Cortex of kidney (tissue), 1 donor: Measurements from ENCODE around the gene CAMK1G.

Source experiments
- DNase-seq: peaks from one replicate; lab custom pipeline; 2025; lab: John Stamatoyannopoulos, UW

The CAMK1G gene

DNA sequence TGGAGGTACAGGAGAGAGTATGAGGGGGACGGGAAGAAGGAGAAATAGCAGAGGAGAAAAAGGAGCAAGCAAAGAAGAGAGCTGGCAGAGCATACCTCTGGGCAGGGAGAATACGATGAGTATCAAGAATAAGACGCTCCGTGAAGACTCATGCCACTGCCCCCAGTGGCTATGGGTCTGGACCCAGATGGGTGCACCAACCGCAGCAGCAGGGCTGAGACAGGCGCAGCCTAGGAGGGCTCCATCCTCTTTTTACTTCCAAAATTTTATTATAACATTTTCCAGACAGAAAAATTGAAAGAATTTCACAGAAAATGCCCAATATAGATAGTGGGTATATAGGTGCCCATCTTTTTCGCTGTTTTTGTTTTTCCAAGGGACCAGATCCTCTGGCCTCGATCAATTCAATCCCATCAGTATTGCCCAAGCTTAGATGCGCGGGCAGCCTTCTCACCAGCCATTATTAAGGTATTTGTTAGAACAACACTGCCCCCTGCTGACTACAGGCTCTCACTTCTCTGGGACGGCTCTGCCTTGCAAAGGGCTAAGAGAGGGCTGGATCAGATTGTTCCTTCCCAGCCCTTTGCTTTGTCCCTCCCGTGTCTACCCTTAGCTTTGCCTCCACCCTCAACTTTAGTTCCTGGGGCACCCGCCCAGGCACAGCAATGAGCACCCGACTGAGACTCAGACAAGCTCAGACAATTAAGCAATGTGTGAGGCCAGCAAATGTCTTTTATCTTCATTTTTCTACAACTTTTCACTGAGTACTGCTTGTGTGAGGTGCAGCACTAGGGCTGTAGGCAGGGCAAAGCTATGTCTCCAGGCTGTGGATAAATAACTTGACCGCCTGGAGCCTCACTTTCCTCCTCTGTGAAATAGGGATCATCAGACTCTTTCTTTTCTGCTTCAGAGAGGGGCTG is 17.5 kb upstream of the CAMK1G start:
- DNase-seq, result no peak

DNA sequence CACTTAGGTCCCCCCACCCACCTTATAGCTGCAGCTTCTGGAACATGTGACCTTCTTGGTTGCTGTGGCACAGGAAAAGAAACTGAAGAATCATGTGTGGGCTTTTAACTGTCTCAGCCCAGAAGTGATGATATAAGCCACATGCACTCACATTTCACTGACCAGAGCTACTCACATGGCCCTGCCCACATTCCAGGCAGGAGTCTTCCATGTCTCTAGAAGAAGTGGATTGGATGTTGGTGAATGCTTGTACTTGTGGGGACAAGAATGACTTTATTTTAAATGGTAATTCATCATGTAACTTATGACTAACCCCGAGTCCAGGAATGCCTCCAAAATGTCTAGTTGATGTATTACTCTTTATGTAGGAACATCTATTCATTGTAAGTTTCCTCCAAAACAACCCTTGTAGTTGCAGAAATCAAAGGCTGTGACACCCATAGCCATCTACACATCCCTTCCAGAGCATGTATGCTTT is 15.8 kb upstream of the CAMK1G start:
- DNase-seq, result no peak

DNA sequence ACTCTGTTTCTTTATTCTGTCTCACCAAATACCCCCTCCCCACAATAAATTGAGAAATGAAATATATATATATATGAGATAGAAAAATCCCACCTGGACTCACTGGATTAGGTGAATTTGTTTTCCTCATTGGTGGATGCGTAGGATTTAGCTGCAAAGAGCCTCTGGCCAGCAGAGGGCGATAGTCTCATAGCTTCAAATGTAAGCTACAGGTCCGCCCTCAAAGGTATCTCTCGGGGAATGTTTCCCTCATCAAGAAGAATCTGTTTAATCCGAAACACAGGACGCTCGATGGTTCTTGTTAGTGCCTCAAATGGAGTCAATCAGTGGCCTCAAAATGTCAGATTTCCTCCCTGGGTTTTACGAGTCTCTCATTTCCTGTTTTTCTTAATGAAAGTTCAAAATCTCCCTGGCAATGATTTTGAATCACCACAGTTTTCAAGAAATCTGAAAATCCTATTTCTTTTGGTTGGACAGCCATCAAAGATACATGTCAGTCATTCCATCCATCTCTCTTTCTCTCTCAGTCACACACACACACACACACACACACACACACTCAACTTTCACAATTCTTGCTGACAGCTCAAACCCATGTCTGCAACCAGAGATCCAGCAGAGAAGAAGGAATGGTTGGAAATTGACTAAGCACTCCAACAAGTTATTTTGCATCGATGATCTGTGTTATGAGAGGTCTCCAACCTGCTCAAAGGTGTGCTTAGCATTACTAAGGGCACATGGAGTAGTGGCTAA is 13.9 kb upstream of the CAMK1G start:
- DNase-seq, result no peak

DNA sequence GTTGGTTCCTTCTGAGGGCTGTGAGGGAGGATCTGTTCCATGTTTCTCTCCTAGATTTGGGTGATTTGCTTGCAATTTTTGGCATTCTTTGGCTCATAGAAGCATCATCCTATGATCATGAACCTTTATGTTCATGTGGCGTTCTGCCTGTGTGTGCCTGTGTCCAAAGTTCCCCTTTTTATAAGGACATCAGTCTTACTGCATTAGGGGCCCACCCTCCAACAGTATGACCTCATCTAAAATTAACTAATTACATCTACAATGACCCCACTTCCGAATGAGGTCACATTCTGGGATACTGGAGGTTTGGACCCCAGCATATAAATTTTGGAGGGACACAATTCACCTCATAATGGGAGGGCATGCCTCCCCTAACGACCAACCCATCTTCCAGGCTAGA is 12.8 kb upstream of the CAMK1G start:
- no peak for DNase-seq

DNA sequence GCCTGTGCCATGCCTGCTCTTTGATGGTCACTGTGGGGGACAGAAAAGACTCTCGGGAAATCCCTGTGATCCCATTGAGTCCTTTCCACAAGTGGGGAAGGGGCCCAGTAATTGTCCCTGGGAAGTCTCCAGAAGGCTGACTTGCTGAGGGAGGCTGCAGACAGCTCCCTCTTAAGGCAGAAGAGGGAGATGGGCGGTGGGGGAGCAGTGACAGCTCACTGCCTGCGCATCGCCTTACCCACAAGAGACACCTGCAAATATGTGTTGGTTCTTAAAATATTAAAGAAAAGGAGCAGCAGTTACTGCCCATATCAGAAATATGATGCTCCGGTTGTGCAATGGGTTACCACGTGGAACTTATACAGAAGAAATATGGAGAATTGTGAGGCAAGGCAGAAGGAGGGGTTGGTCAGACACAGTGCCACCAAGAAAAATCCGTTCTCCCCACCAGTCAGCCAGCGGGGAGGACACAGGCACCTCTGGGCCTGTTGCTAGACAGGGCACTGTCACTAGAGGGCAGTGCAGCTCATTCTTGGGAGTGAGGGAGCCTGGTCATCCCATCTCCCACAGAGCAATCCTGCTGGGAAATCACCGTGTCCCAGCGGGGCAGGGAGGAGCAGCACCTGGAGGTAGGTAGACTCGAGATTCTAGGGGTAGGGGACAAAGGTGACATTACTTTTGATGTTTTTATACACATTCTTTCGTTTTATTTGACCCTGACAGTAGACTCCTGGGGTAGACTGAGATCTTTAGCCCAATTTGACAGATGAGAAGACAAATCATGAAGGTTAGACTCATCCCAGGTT is 6.9 kb upstream of the CAMK1G start:
- no peak for DNase-seq

DNA sequence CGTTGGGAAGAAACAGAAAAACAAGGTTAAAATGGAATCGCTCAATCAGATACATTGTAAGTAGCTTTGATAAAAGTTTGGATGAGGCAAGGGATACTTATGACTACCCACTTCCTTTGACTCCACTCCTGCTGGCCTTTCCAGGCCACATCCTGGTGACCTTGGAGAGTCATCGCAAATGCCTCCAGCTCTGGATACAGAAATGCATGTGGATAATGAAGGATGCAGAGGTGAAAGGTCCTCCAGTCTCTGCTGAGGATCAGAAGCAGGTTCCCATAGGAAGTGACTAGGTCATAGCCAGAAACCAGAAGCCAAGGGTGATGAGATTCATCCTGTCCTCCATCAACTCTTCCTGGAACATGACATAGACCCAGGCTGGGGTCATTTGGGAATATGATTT is 6.2 kb upstream of the CAMK1G start:
- DNase-seq, result no peak

DNA sequence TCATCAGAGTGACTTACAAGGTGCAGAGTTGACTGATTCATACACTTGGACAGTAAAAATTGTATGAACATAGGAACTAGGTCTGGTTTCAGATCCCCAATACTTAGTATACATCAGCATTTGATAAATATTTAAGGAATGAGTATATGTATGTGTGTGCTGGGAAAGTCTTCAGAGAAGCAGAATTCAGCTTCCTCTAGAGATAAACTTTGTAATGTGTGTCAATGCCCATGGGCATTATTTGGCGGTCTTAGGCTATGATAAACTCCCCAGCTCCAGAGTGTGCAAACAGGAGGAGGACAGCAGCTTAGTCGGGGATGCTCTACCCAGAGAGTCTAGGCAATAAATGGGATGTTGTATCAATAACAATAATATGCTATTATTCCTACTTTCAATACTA is 2.9 kb upstream of the CAMK1G start:
- DNase-seq, result no peak

DNA sequence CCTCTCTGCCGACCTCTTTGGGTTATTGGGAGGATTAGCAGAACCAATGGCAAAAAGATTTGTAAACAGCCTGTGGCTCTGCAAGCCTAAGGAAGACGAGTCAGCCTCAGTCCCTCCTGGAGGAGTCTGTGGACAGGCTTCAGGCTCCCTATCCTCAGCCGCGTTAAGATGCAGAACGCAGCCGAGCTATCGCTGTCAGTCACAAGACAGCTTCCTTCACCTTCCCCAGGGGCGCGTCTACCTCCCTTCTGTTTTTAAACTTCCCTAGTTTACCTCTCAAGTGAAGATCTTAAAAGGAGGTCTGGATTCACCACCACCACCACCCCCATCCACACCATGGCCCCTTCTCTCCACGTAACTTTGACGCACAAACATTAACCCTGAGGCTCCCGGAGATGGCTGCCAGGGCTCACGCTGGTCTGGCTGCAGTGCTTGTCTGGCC is 738 bp downstream of the CAMK1G start:
- no peak for DNase-seq

DNA sequence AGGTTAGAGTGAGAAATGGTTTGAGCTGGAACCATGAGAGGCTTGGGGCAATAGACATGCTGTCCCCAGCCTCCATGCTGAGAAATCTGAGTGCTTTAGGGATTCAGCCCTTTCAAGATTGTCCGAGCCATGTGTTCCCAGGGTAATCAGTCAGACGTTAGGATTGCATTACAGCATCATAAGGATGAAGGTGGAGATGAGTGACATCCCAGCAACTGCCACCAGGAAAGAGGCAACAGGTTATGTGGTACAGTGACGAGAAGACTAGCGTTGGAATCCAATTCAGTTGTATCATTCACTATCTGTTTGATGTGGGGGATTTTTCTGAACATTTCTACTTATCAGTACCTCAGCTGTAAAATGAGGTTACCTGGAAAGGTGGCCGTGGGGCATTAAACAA is 1.7 kb downstream of the CAMK1G start:
- DNase-seq, result no peak

DNA sequence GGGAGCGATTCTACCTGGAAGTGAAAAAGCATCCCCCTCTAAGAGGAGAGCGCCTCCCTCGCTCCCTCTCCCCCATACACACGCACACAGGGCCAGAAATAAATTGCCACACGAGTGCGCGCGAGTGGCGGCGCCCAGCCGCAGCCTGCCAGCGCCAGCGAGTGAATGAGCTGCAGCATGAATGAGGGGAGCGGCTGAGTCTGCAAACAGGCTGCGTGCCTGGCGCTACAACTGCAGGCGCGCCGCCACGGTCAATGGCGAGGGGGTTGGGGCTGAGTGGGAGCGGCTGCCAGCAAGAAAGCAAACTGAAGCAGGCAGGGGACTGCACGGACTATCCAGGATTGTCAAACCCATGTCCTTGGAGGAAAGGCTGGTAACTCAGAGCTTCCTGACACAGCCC is 2.2 kb downstream of the CAMK1G start:
- DNase-seq, result no peak

DNA sequence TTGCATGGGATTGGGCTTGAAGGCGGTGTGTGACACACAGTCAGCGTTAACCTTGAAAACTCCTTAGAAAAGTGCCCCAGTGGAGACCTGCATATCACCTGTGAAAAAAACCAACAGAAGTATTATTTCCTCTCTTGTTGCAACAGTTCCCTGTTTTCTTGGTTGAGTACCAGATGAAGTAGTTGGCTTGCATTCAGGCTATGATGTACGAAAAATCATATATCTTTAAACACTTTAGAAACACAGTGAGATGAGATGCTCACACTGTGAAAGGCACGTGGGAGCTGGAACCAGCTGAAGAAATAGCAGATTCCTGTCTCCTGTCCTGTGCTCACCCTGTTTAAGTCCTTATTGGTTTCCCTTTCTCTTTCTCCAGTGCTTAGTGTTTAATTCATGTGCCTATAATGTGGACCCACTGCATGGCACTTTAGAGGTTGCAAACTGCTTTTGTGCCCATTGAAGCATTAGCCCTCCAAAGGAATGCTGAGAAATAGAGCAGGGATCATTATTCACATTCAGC is 2.8 kb downstream of the CAMK1G start:
- DNase-seq, result no peak

DNA sequence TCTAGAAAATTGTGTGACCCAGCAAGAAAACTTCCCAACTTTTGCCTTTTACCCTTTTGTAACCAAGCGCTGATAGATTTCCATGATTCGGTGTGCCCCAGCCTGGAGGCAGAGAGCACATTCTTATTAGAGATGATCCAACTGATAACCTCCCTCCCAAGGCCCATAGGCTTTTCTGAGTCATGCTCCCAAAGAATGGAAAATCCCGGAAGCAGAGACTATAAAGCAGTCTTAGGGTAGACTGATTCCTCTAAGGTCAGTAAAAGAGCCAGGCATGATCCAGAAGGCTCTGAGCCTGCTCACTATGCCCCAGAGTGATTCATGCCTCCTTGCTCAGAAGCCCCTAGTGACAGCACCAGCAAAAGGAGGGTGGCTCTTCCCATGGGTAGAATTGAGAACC is 4.3 kb downstream of the CAMK1G start:
- no peak for DNase-seq

DNA sequence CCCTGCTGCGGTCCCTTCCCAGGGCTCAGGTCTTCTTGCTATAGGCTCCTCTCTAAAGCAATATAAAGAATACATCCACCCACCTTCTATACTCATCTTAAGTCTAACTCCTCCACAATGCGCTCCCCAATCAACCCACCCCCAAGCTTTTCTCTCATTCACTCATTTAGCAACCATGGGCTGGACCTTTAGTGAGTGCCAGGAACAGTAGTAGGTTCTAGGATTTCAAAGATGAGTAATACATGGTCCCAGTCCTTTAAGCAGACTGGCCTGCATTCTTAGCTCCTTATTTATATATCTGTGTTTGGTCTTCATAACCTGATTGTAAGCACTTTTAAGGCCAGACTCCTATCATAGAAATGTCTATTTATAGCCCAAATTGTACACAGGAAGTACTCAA is 5.9 kb downstream of the CAMK1G start:
- DNase-seq, result no peak

DNA sequence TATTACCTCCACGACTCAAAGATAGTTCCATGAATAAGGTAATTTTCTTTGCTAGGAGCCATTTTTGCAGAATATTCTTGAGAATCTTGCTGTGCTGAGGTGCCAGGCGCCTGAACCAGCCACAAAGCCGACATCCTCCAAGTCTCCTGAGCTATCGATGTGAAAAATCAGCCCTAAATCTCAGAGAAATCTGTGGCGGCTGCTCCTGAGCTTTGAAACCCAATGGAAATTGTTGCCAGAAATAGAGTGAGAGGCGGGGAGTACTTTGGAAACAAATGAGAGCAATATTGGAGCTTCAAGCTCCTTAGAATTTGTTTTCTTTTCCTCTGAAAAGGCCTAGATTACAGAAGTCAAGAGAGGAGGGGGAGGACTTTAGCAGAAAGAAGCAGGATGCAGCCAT is 6.3 kb downstream of the CAMK1G start:
- no peak for DNase-seq

DNA sequence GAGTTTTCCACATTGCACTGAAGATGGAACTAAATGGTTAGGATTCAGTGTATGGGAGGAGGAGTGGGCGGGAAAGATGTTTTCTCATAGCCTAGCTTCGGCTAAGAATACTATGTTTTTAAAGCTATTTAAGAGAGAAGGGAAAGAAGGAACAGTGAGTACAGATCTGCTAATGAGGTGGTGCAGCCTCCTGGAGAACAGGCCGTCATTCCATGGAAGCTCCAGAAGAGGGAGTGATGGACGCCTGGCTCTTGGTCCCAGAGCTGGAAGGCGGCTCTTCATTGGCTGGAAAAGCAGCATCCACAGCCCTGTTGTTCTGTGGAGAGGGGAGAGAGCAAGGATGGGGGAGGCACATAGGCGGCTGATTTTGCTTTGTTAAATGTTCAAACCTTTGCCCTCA is 6.9 kb downstream of the CAMK1G start:
- DNase-seq, result no peak

DNA sequence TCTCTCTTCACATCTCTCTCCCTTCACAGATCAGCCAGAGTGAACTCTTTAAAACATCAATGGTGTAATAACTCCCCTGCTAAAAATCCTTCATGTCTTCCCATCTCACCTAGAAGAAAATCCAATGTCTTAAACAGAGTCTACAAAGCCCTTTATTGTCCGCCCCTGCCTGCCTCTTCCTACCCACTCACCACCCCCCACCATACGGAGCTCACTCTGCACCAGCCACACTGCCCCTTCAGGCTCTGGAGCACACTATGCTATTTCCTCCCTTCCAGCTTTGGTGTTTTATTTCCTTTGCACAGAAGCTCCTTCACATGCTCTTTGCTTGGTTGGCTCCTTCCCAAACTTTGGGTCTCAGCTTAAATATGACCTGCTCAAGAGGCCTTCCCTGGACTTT is 10.2 kb downstream of the CAMK1G start:
- DNase-seq, result no peak

DNA sequence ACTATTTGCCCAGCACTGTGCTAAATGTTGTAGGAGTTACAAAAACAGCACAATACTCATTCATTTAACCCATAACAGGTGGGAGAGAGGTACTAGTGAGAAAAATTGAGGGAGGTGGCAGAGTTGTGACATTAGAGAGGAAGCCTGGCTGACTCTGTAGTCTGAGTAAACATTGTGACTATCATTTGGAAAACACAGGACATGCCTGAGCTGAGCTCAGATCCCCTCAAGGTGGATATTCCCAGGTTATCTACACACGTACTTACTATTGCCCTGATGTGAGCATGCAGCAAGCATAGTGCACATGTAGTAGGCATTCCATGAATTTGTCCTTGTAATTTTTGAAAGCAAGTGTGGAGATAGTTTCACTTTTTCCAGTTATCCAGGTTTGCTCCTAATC is 10.9 kb downstream of the CAMK1G start:
- no peak for DNase-seq

DNA sequence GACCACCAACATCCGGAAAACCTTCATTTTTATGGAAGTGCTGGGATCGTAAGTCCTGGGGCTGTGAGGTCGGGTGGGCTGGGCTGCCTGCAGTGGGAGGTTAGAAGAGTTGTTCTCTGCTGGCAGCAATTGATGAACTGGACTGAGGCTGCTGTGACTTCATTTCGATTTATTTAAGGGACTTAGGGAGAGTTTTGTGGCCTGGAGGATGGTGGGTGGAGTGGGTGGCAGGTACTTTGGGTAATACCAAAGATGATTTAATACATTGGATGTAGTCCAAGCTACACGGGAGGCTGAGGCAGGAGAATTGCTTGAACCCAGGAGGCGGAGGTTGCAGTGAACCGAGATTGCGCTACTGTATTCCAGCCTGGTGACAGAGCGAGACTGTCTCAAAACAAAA is 11.5 kb downstream of the CAMK1G start:
- no peak for DNase-seq

DNA sequence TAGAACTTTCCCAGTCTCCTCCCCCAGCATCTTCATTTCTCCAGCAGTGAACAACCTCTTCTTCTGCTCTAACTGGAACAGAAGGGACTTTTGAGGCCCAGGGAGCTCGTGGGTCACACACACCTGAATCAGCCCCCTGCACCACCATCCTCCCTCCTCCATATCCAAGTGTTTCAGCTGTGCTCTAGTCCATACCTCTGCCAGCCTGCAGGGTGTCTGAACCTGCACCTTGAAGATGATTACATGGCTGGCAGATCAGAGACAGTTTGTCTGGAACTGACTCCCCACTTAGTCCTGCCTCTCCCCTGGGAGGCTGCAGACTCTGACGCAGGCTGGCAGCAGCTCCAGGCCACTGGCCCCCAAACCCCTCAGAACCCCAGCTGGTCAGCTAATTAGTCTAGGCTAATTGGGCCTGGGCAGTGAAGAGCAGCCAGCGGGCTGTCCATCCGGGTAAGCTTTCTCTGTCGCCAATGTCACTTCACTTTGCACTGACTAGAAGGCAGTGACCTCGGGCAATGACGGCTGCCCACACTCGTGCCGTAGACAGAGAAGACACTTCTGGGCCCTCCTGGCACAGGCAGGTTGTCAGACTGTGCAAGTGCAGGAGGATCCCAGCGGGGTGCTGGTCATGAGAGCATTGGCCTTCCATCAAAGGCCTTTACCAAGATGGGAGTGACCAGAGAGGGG is 12.2 kb downstream of the CAMK1G start:
- DNase-seq, result no peak

DNA sequence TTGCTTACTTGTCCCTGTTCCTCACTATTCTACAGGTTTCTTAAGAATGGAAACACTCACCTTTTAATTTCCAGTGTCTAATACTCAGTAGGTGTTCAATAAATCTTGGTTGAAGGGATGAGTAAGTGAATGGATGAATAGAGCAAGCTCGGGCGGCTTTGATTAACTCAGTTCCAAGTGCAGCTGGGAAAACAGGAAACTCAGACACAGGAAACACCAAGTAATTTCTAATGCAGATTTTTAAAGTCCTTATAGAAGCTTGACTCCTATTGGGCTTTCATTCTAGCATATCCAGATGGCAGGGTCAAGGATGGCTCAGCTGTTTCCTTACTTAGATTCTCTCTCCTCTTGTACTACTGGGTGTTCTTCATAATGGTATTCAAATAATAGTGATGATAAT is 14.0 kb downstream of the CAMK1G start:
- DNase-seq, result no peak

DNA sequence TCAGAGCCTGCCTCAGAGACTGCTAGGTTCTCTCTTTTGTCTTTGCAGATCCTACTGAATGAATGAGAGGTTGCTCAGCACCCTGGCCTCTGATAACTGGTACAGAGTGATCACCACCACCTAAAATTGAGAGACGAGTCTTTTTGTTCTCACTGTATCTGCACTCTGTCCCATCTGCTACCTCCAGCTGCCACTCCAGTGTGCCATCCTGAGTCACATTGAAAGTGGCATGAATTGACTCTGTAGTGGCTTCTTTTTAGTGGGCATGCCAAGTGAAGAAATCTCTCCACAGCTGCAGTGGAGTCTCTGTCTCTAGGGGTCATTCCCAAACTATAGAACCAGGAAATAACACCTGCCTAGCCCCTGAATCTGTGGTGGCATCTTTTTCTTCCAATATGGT is 14.7 kb downstream of the CAMK1G start:
- DNase-seq, result no peak

DNA sequence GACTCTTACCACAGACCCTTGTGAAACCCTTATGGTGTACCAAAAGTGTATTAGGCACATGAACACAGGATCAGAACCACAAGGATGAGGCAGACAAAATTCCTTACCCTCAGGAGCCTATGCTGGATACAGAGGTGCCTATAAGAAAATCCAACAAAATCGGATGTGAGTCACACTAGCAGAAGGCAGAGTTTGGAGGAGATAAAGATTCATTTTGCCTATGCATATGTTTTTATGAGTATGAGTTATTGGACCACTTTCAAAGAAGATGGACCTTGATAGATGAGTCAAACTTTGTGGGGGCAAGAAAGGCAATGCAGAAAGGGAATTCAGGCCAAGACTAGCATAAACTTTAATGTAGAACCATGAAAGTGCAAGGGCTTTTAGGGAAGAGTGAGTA is 17.0 kb downstream of the CAMK1G start:
- no peak for DNase-seq
